Glomerular visceral epithelial cell (primary cell): Measurements from ENCODE around the gene TMEM184A.

Source experiments
- DNase-seq: peaks from one replicate; pipeline ENCODE4 v3.0.0-alpha.2; 2016; ENCODE audit errors: extremely low spot score

Gene TMEM184A

DNA sequence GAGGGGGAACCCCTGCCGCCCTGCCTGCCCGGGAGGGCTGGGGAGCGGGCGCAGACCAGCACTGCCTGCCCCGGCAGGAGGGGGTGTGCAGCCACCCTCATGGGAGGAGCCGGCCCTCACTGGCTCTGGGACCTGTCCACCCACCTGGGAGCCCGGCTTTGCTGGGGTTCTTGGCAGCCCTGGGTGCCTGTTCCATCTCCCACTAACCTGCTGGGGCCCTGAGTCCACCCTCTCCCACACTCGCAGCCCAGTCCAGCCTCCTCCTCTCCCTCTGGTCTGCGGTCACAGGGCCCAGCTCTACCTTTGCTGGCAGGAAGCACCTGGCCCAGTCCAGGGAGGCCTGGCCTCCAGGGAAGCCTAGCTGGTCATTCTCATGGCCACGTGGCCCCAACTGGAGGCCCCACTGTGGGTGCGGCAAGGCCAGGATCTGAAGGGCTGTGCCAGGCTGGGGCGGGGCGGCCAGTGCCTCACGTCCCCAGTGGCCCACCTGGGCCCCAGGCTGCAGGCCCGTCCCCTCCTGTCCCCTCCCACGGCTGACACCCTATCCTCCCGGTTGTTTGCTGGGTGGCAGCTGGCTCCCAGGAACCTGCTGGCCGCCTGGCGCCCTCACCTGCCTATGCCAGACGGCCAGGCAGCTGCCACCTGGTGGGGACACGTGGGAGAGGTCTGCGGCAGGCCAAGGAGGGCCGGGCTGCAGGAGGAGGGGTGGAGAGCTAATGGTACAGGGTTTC lies at the start of gene TMEM184A:
Gene TMEM184A, minus strand, starts transcription at position 393 of the 731 bp plus-strand sequence. CDS start 721 bp downstream, outside the sequence.
- peak; percentile 78 for DNase-seq

DNA sequence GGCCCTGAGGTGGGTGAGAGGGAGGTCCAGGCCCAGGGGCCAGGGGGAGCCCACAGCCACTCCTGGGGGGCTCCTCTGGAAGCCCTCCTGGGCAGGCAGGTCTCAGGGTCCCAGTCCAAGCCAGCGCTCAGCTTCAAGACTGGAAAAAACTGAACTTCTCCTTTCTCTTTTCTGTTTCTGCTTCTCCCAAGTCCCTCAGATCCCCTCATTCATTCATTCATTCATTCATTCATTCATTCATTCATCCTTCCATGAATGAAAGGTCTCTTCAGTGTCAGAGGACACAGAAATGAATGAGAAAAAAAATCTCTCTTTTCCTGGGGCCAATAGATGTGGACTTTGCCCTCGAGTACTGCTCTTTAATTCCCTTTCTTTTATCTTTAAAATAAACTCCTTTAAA lies 48.4 kb upstream of the TMEM184A start:
- DNase-seq = no peak

DNA sequence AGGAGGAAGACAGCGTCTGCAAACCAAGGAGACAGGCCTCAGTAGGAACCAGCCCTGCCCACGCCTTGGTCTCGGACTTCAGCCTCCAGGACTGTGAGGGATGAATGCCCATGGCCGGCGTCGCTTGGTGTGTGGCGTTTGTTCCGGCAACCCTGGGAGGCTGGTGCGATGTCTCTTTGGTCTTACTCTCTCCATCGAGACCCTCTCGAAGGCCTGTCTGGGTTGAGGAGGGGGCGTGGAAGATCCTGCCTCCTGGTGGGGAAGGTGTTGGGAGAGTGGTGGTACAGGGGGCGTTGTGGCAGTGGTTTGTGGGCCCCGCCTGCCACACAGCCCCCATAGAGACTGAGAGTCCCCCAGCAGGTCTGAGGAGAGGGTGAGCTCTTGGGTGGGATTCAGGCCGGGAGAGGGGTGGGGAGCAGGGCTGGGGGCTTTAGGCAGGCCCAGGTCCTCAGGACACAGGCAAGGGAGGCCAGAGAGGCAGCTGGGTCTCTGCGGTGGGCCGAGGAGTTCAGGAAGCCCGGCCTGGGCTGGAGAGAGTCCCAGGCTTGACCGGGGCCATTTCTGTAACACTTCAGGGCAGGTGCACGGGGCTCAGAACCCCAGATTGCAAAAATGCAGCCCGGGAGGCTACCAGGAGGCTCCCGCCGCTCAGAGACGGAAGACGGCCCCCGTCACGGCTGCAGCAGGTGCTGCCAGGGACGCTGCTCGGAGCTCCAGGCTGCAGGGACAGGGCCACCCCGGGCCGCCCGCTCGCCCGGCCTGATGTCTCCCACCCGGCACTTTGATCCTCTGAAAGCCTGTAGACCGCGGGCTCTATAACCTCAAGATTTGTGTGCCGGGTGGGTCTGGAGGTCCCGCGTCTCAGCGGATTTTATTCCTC lies 47.6 kb upstream of the TMEM184A start:
- no peak for DNase-seq

DNA sequence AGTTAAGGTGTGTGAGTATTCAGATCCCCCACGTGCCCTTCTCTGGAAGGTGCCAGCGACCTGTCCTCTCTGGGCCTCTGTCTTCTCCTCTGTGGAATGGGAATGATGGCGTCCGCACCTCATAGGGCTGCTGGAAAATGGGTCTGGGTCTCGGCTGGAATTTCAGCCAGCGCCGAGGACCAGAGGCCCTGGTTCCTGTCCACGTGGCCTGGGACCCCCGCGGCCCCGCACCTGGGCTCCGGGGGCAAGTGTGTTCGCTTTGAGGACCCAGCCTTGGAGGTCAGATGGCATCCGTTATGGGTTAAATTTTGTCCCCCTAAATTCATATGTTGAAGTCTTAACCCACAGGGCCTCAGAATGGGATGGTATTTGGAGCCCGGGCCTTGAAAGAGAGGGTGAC lies 46.4 kb upstream of the TMEM184A start:
- no peak for DNase-seq

DNA sequence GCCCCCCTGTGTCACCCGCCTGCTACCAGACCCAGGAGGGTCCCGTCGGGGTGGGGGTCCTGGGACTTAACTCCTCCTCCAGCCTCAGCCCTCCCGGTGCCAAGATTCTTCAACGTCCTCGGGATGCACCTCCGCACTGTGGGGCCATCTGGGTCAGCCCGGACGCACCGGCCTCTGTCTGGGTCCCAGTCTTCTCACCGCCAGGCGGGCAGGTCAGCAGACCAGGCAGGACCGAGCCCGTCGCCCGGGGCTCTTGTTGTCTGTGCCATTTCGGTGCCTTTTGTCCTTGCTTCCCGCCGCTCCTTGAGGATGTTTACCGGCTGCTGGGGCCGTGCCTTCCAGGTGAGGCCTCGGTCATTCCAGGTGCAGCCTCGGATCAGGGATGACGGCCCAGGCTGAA lies 46.0 kb upstream of the TMEM184A start:
- no peak for DNase-seq

DNA sequence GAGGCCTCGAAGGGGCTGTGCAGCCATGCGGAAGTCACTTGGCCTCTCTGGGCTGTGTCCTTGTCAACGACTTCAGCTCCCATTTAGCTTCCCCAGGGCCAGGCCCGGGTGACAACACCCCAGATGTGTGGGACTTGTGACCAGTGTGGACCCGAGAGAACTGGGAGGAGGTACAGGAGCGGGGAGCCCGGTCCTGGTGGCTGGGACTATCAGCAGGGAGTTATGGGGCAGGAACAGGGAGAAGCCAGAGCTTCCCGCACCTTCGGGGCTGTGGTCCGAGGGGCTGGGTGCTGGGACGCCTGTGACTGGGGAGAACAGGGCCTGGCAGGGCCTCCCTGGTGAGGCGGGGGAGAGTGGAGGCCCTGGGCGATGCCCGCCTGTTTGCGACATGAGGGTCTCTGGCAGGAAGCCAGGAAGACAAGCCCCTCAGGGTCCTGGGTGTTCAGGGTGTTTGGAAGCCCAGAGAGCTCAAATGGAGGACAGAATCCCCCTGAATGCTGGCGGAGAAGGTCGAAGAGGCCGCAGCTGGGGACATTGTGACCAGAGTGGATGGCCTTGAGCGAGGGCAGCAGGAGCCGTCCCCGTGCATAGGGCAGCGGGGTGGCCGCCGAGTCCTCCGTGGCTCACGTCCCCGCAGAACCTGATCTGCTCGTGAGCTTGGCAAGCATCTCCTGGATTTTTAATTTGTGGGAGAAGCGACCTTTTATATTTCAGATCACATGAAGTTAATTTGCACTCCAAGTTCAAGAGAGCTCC lies 43.8 kb upstream of the TMEM184A start:
- no peak for DNase-seq

DNA sequence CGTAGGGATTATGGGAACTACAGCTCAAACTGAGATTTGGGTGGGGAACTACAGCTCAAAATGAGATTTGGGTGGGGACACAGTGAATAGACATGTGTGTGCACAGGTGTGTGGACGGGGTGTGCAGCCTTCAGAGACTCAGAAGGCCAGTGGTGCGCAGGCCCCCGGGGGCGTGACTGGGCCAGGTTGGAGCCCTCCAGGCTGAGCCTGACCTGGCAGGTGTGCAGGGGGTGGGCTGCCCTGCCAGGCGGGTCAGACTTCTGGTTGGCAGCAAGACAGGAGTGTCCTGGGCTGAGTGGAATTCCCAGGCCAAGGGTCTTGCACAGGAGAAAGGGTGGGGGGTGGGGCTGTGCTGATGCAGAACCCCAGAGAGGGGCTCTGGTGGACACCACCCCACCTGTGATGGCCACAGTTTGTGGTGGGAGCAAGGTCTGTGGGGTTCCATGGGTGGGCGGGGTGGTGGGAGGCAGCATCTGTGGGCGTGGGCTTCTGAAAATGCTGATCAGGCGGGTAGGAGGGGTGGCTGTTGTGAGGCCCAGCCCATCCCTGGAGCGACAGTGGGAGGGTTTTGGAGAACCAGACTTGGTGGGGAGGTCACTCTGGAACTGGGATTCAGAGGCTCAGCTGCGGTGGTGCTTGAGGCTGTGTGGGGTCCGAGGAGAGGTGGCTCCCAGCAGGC lies 43.1 kb upstream of the TMEM184A start:
- DNase-seq = no peak

DNA sequence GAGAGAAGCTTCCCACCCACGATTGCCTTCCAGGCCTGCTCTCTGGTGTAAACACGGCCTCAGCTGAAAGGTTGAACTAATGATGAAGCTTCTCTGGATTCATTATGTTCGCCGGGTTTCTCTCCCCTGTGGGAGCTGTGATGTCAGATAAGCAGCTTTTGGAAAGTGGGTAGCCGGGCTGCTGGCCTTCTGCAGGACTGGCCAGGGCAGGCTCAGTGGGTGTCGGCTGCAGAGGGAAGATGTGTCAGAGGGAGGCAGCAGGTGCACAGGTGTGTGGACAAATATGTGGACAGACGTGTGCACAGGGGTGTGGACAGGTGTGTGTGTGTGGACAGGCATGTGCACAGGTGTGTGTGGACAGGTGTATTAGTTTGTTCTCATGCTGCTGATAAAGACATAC lies 42.3 kb upstream of the TMEM184A start:
- no peak for DNase-seq

DNA sequence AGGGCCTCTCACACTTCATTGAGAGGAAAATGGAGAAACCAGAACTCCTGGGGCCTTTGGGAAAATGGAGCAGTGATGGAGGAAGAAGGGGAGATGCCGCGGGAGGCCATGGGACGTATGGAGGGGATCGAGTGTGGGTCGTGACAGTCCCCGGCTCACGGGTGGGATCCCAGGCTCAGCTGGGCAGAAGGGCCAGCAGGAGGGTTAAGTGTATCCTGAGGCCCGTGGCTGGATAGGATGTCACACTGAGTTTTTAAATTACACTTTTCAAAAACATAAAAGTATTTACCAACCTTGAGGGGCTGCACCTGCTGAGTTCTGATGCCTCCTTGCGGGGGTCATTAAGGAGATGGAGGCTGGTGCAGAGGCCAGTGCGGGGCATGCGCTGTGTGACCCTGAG lies 41.8 kb upstream of the TMEM184A start:
- no peak for DNase-seq

DNA sequence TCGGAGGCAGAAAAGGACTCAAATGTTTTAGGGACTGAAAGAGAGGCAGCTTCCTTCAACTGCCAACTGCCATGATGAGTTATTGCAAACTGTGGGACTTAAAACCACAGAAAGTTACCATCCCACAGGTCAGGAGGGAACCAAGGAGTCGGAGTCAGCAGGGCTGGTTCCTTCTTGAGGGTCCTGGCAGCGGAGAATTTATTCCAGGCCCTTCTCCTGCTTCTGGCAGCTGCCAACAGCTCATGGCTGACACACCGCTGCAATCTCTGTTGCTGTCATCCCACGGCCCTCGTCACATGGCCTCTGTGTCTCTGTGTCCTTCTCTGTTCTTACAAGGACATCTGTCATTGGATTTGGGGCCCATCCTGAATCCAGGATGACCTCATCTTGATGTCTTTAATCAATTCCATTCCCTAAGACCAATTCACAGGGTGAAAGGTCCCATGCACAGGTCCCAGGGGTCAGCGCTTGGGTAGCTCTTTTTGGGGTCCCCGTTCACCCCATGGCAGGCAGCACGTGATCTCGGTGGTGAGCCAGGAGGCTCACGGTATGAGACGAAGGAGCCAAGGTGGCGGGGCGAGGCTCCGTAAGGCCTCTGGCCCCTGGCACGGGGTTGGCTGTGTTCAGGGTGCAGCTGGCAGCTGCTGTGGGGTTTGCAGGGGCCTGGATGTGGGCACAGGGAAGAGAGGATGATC lies 41.2 kb upstream of the TMEM184A start:
- DNase-seq = no peak

DNA sequence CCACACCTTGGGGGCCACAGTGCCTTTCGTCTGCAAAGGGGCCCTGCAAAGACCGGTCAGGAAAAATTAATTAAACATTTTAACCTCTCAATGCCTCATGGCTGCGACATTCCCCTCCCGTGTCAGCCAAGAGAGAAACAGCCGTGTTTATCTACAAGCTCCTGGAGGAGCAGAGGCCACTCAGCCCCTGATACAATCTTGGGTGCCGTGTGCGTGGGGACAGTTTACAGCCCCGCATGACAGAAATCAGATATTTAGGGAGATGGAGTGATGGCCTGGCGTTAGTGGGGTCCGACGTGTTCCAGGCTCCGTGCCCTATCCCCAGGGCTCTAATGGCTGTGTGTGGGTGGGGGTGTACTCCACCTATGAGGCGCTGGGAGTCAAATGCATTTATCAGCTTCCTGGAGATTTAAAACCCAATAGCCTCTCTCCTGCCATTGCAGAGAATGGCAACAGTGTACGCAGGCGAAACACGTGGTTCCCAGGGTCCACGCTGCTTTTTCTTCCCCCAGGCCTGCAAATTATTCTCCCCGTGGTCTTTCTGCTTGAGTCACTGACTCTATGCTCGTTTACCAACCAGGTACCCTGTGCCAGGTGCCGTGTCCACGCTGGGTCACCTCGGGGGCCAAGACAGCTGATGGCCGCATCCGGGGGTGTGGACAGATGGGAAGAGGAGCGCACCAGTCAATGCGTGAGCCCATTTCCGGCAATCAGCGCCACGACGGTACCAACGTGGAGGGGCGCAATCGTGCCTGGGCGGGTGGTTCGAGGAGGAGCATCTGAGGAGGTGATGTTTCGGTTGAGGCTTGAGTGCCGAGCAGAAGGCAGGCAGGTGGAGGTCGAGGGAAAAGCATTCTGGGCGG lies 40.4 kb upstream of the TMEM184A start:
- no peak for DNase-seq

DNA sequence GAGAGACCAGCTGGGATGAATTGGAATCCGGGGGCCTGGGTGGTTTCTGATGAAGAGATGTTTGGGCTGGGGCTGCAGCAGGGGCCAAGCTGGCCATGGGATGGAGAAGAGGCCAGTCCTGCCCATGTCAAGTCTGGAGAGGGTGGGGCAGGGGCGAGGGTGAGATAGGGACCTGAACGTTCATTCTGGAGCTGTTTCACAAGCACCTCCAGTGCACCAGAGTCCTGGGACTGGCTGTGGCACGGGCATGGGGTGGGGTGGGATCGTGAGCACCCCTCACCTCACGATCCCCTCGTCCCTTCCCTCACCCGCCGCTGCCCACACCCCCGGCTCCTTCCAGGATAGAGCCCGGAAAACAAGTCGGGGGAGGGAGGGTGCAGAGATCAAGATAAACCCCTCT lies 39.6 kb upstream of the TMEM184A start:
- no peak for DNase-seq

DNA sequence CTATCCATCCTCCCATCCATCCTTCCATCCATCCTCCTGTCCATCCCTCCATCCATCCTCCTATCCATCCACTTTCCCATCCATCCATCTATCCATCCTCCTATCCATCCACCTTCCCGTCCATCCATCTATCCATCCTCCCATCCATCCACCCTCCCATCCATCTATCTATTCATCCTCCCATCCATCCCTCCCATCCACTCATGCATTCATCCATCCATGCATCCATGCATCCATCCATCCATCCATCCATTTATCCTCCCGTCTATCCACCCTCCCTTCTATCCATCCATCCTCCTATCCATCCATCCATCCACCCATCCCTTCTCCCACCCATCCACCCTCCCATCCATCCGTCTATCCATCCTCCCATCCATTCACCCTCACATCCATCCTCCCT lies 39.0 kb upstream of the TMEM184A start:
- no peak for DNase-seq

DNA sequence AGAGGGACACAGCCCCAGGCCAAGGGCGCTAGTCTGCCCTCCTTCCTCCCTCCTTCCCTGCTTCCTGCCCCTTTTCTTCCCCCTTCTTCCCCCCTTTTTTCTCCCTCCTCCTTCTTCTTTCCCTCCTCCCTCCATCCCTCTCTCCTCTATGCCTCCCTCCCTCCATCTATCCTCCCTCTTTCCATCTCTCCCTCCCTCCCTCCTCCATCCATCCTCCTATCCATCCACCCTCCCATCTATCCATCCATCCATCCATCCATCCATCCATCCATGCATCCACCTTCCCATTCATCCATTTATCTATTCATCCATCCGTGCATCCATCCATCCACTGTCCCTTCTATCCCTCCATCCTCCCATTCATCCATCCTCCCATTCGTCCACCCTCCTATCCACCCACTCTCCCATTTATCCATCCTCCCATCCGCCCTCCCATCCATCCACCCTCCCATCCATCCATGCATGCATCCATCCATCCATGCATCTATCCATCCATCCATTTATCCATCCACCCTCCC lies 38.0 kb upstream of the TMEM184A start:
- no peak for DNase-seq

DNA sequence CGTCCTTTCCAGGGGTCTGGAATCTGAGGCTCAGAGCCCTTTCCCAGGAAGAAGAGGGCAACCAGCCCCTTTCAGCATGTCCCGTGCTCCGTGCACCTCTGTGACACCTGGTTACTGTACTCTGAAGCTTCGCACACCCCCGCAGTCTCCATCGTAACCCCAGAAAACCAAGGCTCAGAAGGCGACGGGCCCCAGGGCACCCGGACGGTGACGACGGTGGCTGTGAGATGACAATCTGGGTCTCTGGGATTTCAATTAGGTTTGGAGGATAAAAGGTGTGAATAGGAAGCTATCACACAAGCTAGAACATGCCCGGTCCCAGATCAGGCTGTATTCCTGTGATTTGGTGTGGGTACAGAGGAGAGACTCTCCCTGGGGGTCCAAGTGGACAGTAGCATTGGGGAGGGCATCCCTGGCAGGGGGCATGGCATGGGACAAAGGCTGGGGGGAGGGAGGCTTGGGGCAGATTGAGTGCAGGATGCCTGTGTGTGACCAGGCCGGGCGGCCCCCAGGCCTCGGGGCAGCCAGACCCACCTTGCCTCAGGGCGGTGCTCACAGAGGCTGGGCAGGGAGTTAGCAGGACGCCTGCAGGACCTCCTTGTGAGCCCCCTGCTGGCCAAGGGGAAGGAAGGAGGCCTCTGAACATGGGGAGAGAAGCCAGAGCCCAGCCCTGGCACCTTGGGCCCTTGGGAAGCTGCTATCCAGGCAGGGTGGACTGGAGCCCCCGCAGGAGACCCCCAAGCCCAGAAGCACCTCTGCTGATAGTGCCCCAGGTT lies 37.3 kb upstream of the TMEM184A start:
- no peak for DNase-seq

DNA sequence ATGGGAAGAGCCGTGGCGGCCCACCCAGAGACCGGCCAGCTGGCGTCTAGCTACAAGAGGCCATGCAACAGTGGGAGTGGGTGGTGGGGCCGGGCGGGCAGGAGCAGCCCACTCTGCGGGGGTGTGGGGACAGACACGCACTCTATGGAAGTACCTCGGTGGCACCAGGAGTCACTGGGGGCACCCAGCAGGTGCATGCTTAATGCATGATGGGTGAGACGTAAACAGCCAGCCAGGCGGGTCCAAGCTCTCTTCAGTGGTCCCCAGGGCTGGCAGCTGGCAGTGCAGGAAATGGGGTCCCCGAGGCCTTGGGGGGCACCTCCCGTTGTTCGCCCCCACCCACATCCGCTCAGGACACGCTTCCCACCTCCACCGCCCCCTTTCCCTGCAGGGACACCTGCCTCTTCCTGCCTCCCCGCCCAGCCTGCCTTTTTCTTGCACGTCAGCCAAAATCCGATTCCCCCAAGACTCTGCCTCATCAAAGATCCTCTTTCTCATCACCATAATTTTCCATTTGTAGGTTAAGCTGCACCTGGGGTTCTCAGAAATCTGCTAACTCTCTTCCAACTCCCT lies 36.4 kb upstream of the TMEM184A start:
- DNase-seq = no peak

DNA sequence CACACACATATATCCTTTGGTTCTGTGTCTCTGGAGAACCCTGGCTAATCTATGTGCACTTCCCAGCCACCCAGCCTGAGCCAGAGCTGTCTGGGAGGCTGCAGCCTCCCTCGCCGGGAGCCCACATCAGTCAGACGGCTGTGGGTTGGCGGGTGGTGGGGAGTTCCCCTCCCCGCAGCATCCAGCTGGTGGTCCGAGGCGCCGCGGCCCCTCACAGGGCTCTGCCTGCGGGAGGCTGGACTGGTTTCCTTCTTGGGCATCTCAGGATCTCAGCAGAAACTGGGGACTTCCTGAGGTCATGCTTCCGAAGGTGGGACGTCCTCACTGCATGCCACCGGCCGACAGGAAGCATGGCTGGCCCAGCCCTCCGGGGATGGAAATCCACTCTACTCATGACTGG lies 35.9 kb upstream of the TMEM184A start:
- DNase-seq = no peak

DNA sequence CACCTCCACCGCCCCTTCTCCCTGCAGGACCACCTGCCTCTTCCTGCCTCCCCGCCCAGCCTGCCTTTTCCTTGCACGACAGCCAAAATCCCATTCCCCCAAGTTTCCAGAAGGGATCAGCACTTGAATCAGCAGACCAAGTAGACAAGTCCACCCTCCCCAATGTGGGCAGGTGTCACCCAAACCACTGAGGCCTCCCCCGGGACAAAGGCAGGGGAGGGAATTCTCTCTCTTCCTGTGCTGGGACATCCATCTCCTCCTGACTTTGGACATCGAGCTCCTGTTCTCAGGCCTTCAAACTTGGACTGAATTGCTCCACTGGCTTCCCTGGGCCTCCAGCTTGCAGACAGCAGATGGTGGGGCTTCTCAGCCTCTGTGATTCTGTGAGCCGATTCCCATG lies 35.4 kb upstream of the TMEM184A start:
- no peak for DNase-seq

DNA sequence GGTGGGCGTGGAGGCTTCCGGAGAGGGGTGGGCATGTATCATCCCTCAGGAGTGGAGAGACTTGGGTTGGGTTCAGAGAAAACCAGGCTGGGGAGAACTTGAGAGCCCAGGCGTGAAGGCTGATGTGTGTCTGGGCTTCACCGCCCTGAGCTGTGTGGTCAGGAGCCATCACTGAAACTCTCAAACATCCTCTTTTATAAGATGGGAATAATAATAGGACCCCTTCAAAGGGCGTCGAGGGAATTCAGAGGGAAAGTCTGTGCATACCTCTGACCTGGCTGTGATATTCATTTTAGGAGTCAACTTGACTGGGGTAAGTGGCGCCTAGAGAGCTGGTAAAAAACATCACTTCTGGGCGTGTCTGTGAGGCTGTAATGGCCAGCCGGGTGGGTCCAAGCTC lies 34.9 kb upstream of the TMEM184A start:
- DNase-seq = no peak
